ENCODE measurements around the gene TBX2. TPM values are rescaled to one million over a fixed set of nuclear protein-coding genes. Genes with fewer than 3 reads are reported as not detected.

The TBX2 gene
- total and polyA plus RNA-seq, 2 of the 13 experiments (the other 11 are each of a cell fraction or from before 2014, with no cell fraction given): 2.8 to 15.3 TPM

DNA sequence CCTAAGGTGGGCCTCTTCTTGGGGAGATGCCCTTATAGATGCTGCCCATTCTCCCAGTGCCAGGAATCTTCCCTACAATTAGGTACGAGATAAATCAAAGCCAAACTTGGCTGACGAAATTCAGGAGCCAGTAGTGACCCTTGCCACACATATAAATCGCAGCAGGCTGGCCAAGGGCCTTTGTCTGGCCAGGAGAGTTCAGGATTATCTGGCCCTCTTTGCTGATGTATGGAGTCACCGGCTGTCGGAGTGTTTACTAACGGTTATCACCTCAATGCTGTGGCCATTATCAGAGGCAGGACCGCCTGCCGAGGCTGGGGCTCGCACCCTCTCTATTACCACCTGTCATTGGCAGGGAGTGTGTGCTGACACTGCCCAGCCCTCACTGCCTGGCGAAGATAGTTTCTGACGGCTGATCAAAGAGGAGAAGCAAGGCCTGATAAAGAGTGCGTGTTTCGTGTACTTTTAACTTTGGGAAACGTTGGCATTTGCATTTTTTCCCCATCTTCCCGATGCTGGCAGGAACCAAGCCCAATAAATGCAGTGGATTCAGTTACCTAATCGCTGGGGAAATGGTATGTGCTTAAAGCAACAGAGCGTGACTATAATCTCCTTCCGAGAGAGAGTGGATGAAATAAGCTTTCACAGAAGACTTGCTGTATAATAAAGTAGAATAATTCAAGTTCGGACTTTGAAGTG is 32.8 kb upstream of the TBX2 start (continued):
- TF ChIP-seq, protein P1, sequence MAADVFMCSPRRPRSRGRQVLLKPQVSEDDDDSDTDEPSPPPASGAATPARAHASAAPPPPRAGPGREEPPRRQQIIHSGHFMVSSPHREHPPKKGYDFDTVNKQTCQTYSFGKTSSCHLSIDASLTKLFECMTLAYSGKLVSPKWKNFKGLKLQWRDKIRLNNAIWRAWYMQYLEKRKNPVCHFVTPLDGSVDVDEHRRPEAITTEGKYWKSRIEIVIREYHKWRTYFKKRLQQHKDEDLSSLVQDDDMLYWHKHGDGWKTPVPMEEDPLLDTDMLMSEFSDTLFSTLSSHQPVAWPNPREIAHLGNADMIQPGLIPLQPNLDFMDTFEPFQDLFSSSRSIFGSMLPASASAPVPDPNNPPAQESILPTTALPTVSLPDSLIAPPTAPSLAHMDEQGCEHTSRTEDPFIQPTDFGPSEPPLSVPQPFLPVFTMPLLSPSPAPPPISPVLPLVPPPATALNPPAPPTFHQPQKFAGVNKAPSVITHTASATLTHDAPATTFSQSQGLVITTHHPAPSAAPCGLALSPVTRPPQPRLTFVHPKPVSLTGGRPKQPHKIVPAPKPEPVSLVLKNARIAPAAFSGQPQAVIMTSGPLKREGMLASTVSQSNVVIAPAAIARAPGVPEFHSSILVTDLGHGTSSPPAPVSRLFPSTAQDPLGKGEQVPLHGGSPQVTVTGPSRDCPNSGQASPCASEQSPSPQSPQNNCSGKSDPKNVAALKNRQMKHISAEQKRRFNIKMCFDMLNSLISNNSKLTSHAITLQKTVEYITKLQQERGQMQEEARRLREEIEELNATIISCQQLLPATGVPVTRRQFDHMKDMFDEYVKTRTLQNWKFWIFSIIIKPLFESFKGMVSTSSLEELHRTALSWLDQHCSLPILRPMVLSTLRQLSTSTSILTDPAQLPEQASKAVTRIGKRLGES (CRISPR knock-in tag; IDR thresholded peaks at IDR 0.05; ENCODE audit: borderline replicate concordance): no peak; the same call in 1 of the 2 replicates
- no peak for TF ChIP-seq ZNF672 (CRISPR knock-in tag; IDR thresholded peaks at IDR 0.05)
- TF ChIP-seq, protein P2, sequence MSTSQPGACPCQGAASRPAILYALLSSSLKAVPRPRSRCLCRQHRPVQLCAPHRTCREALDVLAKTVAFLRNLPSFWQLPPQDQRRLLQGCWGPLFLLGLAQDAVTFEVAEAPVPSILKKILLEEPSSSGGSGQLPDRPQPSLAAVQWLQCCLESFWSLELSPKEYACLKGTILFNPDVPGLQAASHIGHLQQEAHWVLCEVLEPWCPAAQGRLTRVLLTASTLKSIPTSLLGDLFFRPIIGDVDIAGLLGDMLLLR (CRISPR knock-in tag; IDR thresholded peaks at IDR 0.05): no peak; the same call in 1 of the 2 replicates
- no peak for TF ChIP-seq ZNF569 (CRISPR knock-in tag; IDR thresholded peaks at IDR 0.05; ENCODE audit: borderline replicate concordance)
- TF ChIP-seq, protein P3, sequence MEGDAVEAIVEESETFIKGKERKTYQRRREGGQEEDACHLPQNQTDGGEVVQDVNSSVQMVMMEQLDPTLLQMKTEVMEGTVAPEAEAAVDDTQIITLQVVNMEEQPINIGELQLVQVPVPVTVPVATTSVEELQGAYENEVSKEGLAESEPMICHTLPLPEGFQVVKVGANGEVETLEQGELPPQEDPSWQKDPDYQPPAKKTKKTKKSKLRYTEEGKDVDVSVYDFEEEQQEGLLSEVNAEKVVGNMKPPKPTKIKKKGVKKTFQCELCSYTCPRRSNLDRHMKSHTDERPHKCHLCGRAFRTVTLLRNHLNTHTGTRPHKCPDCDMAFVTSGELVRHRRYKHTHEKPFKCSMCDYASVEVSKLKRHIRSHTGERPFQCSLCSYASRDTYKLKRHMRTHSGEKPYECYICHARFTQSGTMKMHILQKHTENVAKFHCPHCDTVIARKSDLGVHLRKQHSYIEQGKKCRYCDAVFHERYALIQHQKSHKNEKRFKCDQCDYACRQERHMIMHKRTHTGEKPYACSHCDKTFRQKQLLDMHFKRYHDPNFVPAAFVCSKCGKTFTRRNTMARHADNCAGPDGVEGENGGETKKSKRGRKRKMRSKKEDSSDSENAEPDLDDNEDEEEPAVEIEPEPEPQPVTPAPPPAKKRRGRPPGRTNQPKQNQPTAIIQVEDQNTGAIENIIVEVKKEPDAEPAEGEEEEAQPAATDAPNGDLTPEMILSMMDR (CRISPR knock-in tag; IDR thresholded peaks at IDR 0.05): no peak
- TF ChIP-seq ZNF121 (CRISPR knock-in tag; IDR thresholded peaks at IDR 0.05): 0 out of 2 replicates have a peak, but pooled peaks have one; percentile 47
- TF ChIP-seq, protein P4, sequence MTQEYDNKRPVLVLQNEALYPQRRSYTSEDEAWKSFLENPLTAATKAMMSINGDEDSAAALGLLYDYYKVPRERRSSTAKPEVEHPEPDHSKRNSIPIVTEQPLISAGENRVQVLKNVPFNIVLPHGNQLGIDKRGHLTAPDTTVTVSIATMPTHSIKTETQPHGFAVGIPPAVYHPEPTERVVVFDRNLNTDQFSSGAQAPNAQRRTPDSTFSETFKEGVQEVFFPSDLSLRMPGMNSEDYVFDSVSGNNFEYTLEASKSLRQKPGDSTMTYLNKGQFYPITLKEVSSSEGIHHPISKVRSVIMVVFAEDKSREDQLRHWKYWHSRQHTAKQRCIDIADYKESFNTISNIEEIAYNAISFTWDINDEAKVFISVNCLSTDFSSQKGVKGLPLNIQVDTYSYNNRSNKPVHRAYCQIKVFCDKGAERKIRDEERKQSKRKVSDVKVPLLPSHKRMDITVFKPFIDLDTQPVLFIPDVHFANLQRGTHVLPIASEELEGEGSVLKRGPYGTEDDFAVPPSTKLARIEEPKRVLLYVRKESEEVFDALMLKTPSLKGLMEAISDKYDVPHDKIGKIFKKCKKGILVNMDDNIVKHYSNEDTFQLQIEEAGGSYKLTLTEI (CRISPR knock-in tag; conservative IDR thresholded peaks at IDR 0.05): no peak
- peak; percentile 96 for TF ChIP-seq ISL2 (CRISPR knock-in tag; IDR thresholded peaks at IDR 0.05)
- no peak for TF ChIP-seq AHR (CRISPR knock-in tag; IDR thresholded peaks at IDR 0.05)
- TF ChIP-seq RFX5 (IDR thresholded peaks at IDR 0.05; ENCODE audit: low read depth, low read length): no peak
- TF ChIP-seq, protein P5, sequence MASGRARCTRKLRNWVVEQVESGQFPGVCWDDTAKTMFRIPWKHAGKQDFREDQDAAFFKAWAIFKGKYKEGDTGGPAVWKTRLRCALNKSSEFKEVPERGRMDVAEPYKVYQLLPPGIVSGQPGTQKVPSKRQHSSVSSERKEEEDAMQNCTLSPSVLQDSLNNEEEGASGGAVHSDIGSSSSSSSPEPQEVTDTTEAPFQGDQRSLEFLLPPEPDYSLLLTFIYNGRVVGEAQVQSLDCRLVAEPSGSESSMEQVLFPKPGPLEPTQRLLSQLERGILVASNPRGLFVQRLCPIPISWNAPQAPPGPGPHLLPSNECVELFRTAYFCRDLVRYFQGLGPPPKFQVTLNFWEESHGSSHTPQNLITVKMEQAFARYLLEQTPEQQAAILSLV (CRISPR knock-in tag; IDR thresholded peaks at IDR 0.05; ENCODE audit: borderline replicate concordance): no peak; the same call in 1 of the 2 replicates
- peak; percentile 67; the same call in 1 of the 2 replicates for TF ChIP-seq TOPORS (CRISPR knock-in tag; IDR thresholded peaks at IDR 0.05)
- TF ChIP-seq, protein P6, sequence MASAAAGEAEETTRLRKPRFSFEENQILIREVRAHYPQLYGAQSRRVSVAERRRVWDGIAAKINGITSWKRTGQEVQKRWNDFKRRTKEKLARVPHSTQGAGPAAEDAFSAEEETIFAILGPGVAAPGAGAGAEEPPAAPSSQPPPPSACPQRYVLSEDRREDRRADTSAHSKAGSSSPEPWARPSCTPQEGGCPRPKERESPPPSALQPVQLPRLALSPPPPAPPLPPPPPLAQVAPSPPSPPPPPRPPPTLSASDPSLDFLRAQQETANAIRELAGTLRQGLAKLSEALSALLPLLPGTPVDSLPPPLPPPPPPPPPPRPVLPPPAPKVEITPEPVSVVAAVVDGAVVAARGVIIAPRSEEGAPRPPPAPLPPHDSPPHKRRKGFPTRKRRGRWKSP (CRISPR knock-in tag; IDR thresholded peaks at IDR 0.05): peak; percentile 80; the same call in 1 of the 2 replicates
